Hepatocyte (in vitro differentiated cells): ENCODE results near the gene BDKRB1.

ENCODE experiments used
- EZH2phosphoT487 ChIP-seq: fragments of 200-600 bp; sonication (generic); IDR thresholded peaks from one replicate; pipeline ENCODE4 v1.6.1; 2018; ENCODE audit warnings: antibody characterized with exemption, mild to moderate bottlenecking, low read depth, moderate library complexity; ENCODE audit not compliant: unreplicated experiment, severe bottlenecking
- TF ChIP-seq, protein P1 (sequence below): fragments of 200-600 bp; sonication (generic); IDR thresholded peaks from 2 replicates; pipeline ENCODE4 v1.5.1; 2016; ENCODE audit warnings: antibody characterized with exemption, mild to moderate bottlenecking; ENCODE audit not compliant: poor library complexity

GRCh38 chr14:96273629-96274028 is 17.6 kb downstream of the BDKRB1 start:
- TF ChIP-seq, protein P1, sequence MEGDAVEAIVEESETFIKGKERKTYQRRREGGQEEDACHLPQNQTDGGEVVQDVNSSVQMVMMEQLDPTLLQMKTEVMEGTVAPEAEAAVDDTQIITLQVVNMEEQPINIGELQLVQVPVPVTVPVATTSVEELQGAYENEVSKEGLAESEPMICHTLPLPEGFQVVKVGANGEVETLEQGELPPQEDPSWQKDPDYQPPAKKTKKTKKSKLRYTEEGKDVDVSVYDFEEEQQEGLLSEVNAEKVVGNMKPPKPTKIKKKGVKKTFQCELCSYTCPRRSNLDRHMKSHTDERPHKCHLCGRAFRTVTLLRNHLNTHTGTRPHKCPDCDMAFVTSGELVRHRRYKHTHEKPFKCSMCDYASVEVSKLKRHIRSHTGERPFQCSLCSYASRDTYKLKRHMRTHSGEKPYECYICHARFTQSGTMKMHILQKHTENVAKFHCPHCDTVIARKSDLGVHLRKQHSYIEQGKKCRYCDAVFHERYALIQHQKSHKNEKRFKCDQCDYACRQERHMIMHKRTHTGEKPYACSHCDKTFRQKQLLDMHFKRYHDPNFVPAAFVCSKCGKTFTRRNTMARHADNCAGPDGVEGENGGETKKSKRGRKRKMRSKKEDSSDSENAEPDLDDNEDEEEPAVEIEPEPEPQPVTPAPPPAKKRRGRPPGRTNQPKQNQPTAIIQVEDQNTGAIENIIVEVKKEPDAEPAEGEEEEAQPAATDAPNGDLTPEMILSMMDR: no peak
- no peak for TF ChIP-seq EZH2phosphoT487
